Measurements from ENCODE around the gene XRCC2. TPM values are rescaled to one million over a fixed set of nuclear protein-coding genes. Genes with fewer than 3 reads are reported as not detected.
"Not testable (repeated sequence)": the region's sequence is repeated elsewhere in the genome, so short reads cannot be mapped to it uniquely, and the experiment has no call there.

The XRCC2 gene
- total RNA-seq, 4 donors from 2014 or later, result 0.64 to 2.6 (median 1.1) TPM

- 90% methylated on average over 11 of the region's 11 CpGs for WGBS
- Histone ChIP-seq H3K27me3 (no peaks in the 10 kb centered on the region), H3K4me1 (no peaks in the 10 kb centered on the region), H3K4me3 (no peak overlapping the region), H3K36me3 (no peaks in the 10 kb centered on the region), H3K27ac (no peak overlapping the region), H3K9me3 (no peaks in the 10 kb centered on the region)
- DNase-seq (ENCODE audit: low spot score in 2 of 2), result no peak
- TF ChIP-seq EP300 (IDR thresholded peaks at IDR 0.05) (no peak), CTCF (IDR thresholded peaks at IDR 0.05) (no peak), POLR2AphosphoS5 (IDR thresholded peaks at IDR 0.05) (no peak), POLR2A (IDR thresholded peaks at IDR 0.05) (no peak)
Observed at GRCh38 chr7:152663148-152663740, 12.7 kb downstream of the XRCC2 start.

GRCh38 chr7:152661479-152661878 lies 14.5 kb downstream of the XRCC2 start:
- TF ChIP-seq POLR2A (IDR thresholded peaks at IDR 0.05), result no peak

GRCh38 chr7:152660021-152660420 lies 15.9 kb downstream of the XRCC2 start:
- H3K4me3 ChIP-seq, result no peak overlapping the region
- TF ChIP-seq POLR2A (IDR thresholded peaks at IDR 0.05), result no peak
- TF ChIP-seq CTCF (IDR thresholded peaks at IDR 0.05), result no peak
- no peak for TF ChIP-seq POLR2AphosphoS5 (IDR thresholded peaks at IDR 0.05)
- no peak for TF ChIP-seq EP300 (IDR thresholded peaks at IDR 0.05)
- H3K27me3 ChIP-seq, result no peaks in the 10 kb centered on the region
- 96% methylated on average over 7 of the region's 7 CpGs for WGBS
- no peak overlapping the region for H3K27ac ChIP-seq
- H3K36me3 ChIP-seq, result no peaks in the 10 kb centered on the region
- no peaks in the 10 kb centered on the region for H3K4me1 ChIP-seq
- no peak for DNase-seq (ENCODE audit: low spot score in 2 of 2)
- no peaks in the 10 kb centered on the region for H3K9me3 ChIP-seq

More at GRCh38 chr7:152661479-152661878, 14.5 kb downstream of the XRCC2 start:
- no peak overlapping the region for H3K27ac ChIP-seq
- H3K4me1 ChIP-seq, result no peaks in the 10 kb centered on the region
- no peak for DNase-seq (ENCODE audit: low spot score in 2 of 2)
- no peaks in the 10 kb centered on the region for H3K27me3 ChIP-seq
- H3K9me3 ChIP-seq, result no peaks in the 10 kb centered on the region
- H3K4me3 ChIP-seq, result no peak overlapping the region
- H3K36me3 ChIP-seq, result no peaks in the 10 kb centered on the region
- WGBS, result 100% methylated on average over 1 of the region's 1 CpG

- no peak overlapping the region for H3K27ac ChIP-seq
- no peaks in the 10 kb centered on the region for H3K9me3 ChIP-seq
- H3K36me3 ChIP-seq, result no peaks in the 10 kb centered on the region
- H3K4me3 ChIP-seq, result no peak overlapping the region
- no peaks in the 10 kb centered on the region for H3K4me1 ChIP-seq
- TF ChIP-seq POLR2AphosphoS5 (IDR thresholded peaks at IDR 0.05), result no peak
- TF ChIP-seq CTCF (IDR thresholded peaks at IDR 0.05), result no peak
- no peak for TF ChIP-seq EP300 (IDR thresholded peaks at IDR 0.05)
- no peak for TF ChIP-seq POLR2A (IDR thresholded peaks at IDR 0.05)
- DNase-seq (ENCODE audit: low spot score in 2 of 2), result no peak
- 80% methylated on average over 4 of the region's 4 CpGs for WGBS
- no peaks in the 10 kb centered on the region for H3K27me3 ChIP-seq
Observed at GRCh38 chr7:152654971-152655370, 21.0 kb downstream of the XRCC2 start.

DNA sequence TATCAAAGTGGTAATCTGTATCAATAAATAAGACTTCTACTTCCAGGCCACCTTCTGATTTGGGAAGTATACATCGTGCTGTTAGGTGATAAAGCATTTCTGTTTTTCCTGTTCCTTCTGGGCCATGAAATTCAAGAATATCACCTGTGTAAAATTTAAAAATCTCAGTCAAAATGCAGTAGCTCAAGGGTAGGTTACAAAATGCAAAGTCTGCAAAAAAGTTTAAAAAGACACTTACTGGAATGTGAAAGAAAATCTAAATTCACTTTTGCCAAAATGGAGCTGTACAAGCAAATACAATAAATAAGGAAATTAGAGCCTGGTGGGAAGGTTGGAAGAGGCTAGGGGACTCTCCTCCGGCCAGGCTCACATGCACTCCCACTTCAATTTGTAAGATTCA lies 26.7 kb downstream of the XRCC2 start:
- no peaks in the 10 kb centered on the region for H3K4me1 ChIP-seq
- H3K4me3 ChIP-seq, result no peak overlapping the region
- no peak for DNase-seq (ENCODE audit: low spot score in 2 of 2)
- H3K27ac ChIP-seq, result no peak overlapping the region
- H3K36me3 ChIP-seq, result no peaks in the 10 kb centered on the region
- 87% methylated on average over 2 of the region's 2 CpGs for WGBS
- H3K9me3 ChIP-seq, result no peaks in the 10 kb centered on the region
- H3K27me3 ChIP-seq, result no peaks in the 10 kb centered on the region
- TF ChIP-seq POLR2A (IDR thresholded peaks at IDR 0.05), result no peak
- no peak for TF ChIP-seq EP300 (IDR thresholded peaks at IDR 0.05)
- no peak for TF ChIP-seq POLR2AphosphoS5 (IDR thresholded peaks at IDR 0.05)
- TF ChIP-seq CTCF (IDR thresholded peaks at IDR 0.05), result no peak

DNA sequence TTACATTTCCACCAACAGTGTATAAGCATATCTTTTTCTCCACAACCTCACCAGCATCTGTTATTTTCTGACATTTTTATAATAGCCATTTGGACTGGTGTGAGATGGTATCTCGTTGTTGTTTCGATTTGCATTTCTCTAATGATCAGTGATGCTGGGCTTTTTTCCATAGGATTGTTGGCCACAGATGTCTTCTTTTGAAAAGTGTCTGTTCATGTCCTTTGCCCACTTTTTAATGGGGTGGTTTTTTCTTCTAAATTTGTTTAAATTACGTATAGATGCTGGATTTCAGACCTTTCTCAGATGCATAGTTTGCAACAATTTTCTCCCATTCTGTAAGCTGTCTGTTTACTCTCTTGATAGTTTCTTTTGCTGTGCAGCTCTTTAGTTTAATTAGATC lies 28.9 kb downstream of the XRCC2 start:
- no peak overlapping the region for H3K27ac ChIP-seq
- no peak overlapping the region for H3K4me3 ChIP-seq
- no peak for TF ChIP-seq POLR2AphosphoS5 (IDR thresholded peaks at IDR 0.05)
- H3K9me3 ChIP-seq, result no peaks in the 10 kb centered on the region
- no peaks in the 10 kb centered on the region for H3K27me3 ChIP-seq
- H3K4me1 ChIP-seq, result no peaks in the 10 kb centered on the region
- no peak for DNase-seq (ENCODE audit: low spot score in 2 of 2)
- 97% methylated on average over 3 of the region's 3 CpGs for WGBS
- no peaks in the 10 kb centered on the region for H3K36me3 ChIP-seq

GRCh38 chr7:152646579-152646978 lies 29.4 kb downstream of the XRCC2 start:
- not testable (repeated sequence) for H3K4me1 ChIP-seq; H3K4me3 ChIP-seq; H3K36me3 ChIP-seq; H3K27ac ChIP-seq; DNase-seq (ENCODE audit: low spot score in 2 of 2); H3K9me3 ChIP-seq; H3K27me3 ChIP-seq
- WGBS, result 98% methylated on average over 11 of the region's 11 CpGs
